Right cardiac atrium (tissue), 5 donors: ENCODE data around the gene ANKRD34B. TPM values are rescaled to one million over a fixed set of nuclear protein-coding genes. Genes with fewer than 3 reads are reported as not detected.

Source experiments
- ATAC-seq, 2 donors: fragments of 200-7000 bp; cut with Tn5 transposase; one replicate each; pipeline versions ENCODE4 v1.8.0 to v1.9.1; 2020; ENCODE audit warnings: moderate library complexity in 2 of 2, mild to moderate bottlenecking in 1 of 2
- DNase-seq, 3 donors: peaks; one replicate each; pipeline ENCODE4 v3.0.0-alpha.2; 2020
- H3K27ac ChIP-seq: one replicate; pipeline ENCODE4 v1.5.1; 2013; ENCODE audit warnings: mild to moderate bottlenecking, low read length, control low read depth, moderate library complexity
- H3K27me3 ChIP-seq: one replicate; pipeline ENCODE4 v1.6.1; 2013; ENCODE audit not compliant: control insufficient read depth, insufficient read depth
- H3K4me1 ChIP-seq: one replicate; pipeline ENCODE4 v1.6.1; 2013; ENCODE audit warnings: low read length; ENCODE audit not compliant: control insufficient read depth, insufficient read depth
- H3K4me3 ChIP-seq: one replicate; pipeline ENCODE4 v1.5.1; 2013; ENCODE audit warnings: low read length, control low read depth
- H3K9me3 ChIP-seq: one replicate; pipeline ENCODE4 v1.6.1; 2013; ENCODE audit warnings: low read length; ENCODE audit not compliant: control insufficient read depth
- whole genome bisulfite sequencing: extraction: QIAGEN DNeasy Blood & Tissue Kit; methylation state at CpG from one replicate; pipeline ENCODE4 v1.1.7; 2013; 5-methylcytosine and 5-hydroxymethylcytosine counted together
- intact Hi-C, 4 donors: fragments of 100-400 bp; cut with DNase I; formaldehyde crosslinking; loops; one replicate each; pipeline versions ENCODE4 v1.11.0 to v1.14.0; 2022 to 2023
- polyA plus RNA-seq: library from polyadenylated mRNA; stranded (reverse); fragments of 200-250 nt; gene quantifications from one replicate; pipeline ENCODE4 v1.2.3, GENCODE V29; 2013
- total RNA-seq, 4 donors: library from RNA; stranded (reverse); fragmentation: NEBNext Ultra II Directional; extraction: Animal tissue kit (Norgen Biotek cat#: 25700); gene quantifications; one replicate each; pipeline ENCODE4 v1.2.1, GENCODE V29; 2021
- donor health status: healthy with polysubstance abuse.
- donor health status: DM: no; HTN: yes; CAD: no.
- donor health status: DM: no; HTN: no; CAD: no.
- donor health status: DM: no; HTN: yes; CAD: no; lungs with severe emphysema.
- donor health status: DM: yes; HTN: yes; CAD: no.

The ANKRD34B gene
- total and polyA plus RNA-seq, 5 donors: not detected

- no peak for DNase-seq
- Histone ChIP-seq H3K27ac (no peak overlapping the region), H3K27me3 (peaks cover 5% of the 10 kb centered on the region), H3K4me1 (peaks cover 5% of the 10 kb centered on the region), H3K9me3 (no peaks in the 10 kb centered on the region), H3K4me3 (peak overlapping the region; percentile 41)
- intact Hi-C loops: no loop called here
- WGBS: 2% methylated on average over 89 of the region's 89 CpGs
- ATAC-seq: no peak
These were observed 757 bp downstream of the ANKRD34B start for GRCh38 chr5:80569086-80569960.

GRCh38 chr5:80568251-80568650, 1.8 kb downstream of the ANKRD34B start:
- 54% methylated on average over 6 of the region's 6 CpGs for WGBS
- ATAC-seq (no peak), DNase-seq (no peak)
- Histone ChIP-seq H3K27me3 (peaks cover 5% of the 10 kb centered on the region), H3K9me3 (no peaks in the 10 kb centered on the region), H3K4me1 (peaks cover 5% of the 10 kb centered on the region), H3K27ac (no peak overlapping the region), H3K4me3 (no peak overlapping the region)
- intact Hi-C loops: no loop called here

- ATAC-seq (no peak), DNase-seq (no peak)
- intact Hi-C loops: no loop called here
- Histone ChIP-seq H3K9me3 (no peaks in the 10 kb centered on the region), H3K27me3 (peaks cover 5% of the 10 kb centered on the region), H3K4me3 (no peak overlapping the region), H3K4me1 (peaks cover 5% of the 10 kb centered on the region), H3K27ac (no peak overlapping the region)
- WGBS: 67% methylated on average over 5 of the region's 5 CpGs
These were observed 3.3 kb downstream of the ANKRD34B start for GRCh38 chr5:80566711-80567259.

- 65% methylated on average over 5 of the region's 5 CpGs for WGBS
These were observed 4.8 kb downstream of the ANKRD34B start for GRCh38 chr5:80565330-80565729.

GRCh38 chr5:80559244-80559643, 10.8 kb downstream of the ANKRD34B start:
- Histone ChIP-seq H3K9me3 (no peaks in the 10 kb centered on the region), H3K4me1 (no peaks in the 10 kb centered on the region), H3K4me3 (no peak overlapping the region), H3K27me3 (no peaks in the 10 kb centered on the region), H3K27ac (no peak overlapping the region)
- intact Hi-C loops: no loop called here
- no peak for ATAC-seq
- 91% methylated on average over 4 of the region's 4 CpGs for WGBS
- no peak for DNase-seq

More at GRCh38 chr5:80565330-80565729, 4.8 kb downstream of the ANKRD34B start:
- ATAC-seq (no peak), DNase-seq (no peak)
- no peak overlapping the region for H3K4me3 ChIP-seq
- peaks cover 3% of the 10 kb centered on the region for H3K4me1 ChIP-seq
- no peaks in the 10 kb centered on the region for H3K9me3 ChIP-seq
- no peak overlapping the region for H3K27ac ChIP-seq
- peaks cover 5% of the 10 kb centered on the region for H3K27me3 ChIP-seq
- intact Hi-C loops: no loop called here

- 82% methylated on average over 4 of the region's 4 CpGs for WGBS
- Histone ChIP-seq H3K4me3 (no peak overlapping the region), H3K27ac (no peak overlapping the region), H3K4me1 (no peaks in the 10 kb centered on the region), H3K9me3 (no peaks in the 10 kb centered on the region), H3K27me3 (no peaks in the 10 kb centered on the region)
- no peak for DNase-seq
- no peak for ATAC-seq
- intact Hi-C loops: no loop called here
These were observed 15.0 kb downstream of the ANKRD34B start for GRCh38 chr5:80555099-80555498.

GRCh38 chr5:80554646-80555045, 15.4 kb downstream of the ANKRD34B start:
- WGBS: 37% methylated on average over 4 of the region's 4 CpGs
- H3K27ac ChIP-seq: no peak overlapping the region
- H3K27me3 ChIP-seq: no peaks in the 10 kb centered on the region
- intact Hi-C loops: no loop called here
- H3K9me3 ChIP-seq: no peaks in the 10 kb centered on the region
- ATAC-seq (no peak), DNase-seq (no peak)
- H3K4me1 ChIP-seq: no peaks in the 10 kb centered on the region
- H3K4me3 ChIP-seq: no peak overlapping the region

- intact Hi-C loops: no loop called here
- DNase-seq: no peak
- H3K4me1 ChIP-seq: no peaks in the 10 kb centered on the region
- no peak for ATAC-seq
- no peaks in the 10 kb centered on the region for H3K27me3 ChIP-seq
- no peaks in the 10 kb centered on the region for H3K9me3 ChIP-seq
- H3K4me3 ChIP-seq: no peak overlapping the region
- H3K27ac ChIP-seq: no peak overlapping the region
- 51% methylated on average over 3 of the region's 3 CpGs for WGBS
These were observed 28.7 kb downstream of the ANKRD34B start for GRCh38 chr5:80541392-80541791.

- intact Hi-C loops: no loop called here
These were observed 29.4 kb downstream of the ANKRD34B start for GRCh38 chr5:80540691-80541090.

GRCh38 chr5:80516826-80517225, 53.3 kb downstream of the ANKRD34B start:
- no peak for ATAC-seq
- 81% methylated on average over 4 of the region's 4 CpGs for WGBS
- intact Hi-C loops: no loop called here
- Histone ChIP-seq H3K27ac (no peak overlapping the region), H3K4me1 (no peaks in the 10 kb centered on the region), H3K4me3 (no peak overlapping the region), H3K9me3 (no peaks in the 10 kb centered on the region), H3K27me3 (no peaks in the 10 kb centered on the region)
- DNase-seq: no peak

More at GRCh38 chr5:80540691-80541090, 29.4 kb downstream of the ANKRD34B start:
- no peak overlapping the region for H3K27ac ChIP-seq
- H3K9me3 ChIP-seq: no peaks in the 10 kb centered on the region
- ATAC-seq (no peak), DNase-seq (no peak)
- WGBS: 78% methylated on average over 1 of the region's 1 CpG
- no peak overlapping the region for H3K4me3 ChIP-seq
- no peaks in the 10 kb centered on the region for H3K27me3 ChIP-seq
- H3K4me1 ChIP-seq: no peaks in the 10 kb centered on the region

- WGBS: 78% methylated on average over 4 of the region's 4 CpGs
These were observed 60.7 kb downstream of the ANKRD34B start for GRCh38 chr5:80509362-80509761.

More at GRCh38 chr5:80509362-80509761, 60.7 kb downstream of the ANKRD34B start:
- Histone ChIP-seq H3K4me1 (no peaks in the 10 kb centered on the region), H3K27me3 (no peaks in the 10 kb centered on the region), H3K27ac (no peak overlapping the region), H3K4me3 (no peak overlapping the region), H3K9me3 (no peaks in the 10 kb centered on the region)
- ATAC-seq: no peak
- no peak for DNase-seq
- intact Hi-C loops: no loop called here
